NCI-H345 (cell line): Measurements from ENCODE around the gene PTPRQ.

Source experiments
- DNase-seq: peaks from one replicate; lab custom pipeline; 2025; lab: John Stamatoyannopoulos, UW

The PTPRQ gene

DNA sequence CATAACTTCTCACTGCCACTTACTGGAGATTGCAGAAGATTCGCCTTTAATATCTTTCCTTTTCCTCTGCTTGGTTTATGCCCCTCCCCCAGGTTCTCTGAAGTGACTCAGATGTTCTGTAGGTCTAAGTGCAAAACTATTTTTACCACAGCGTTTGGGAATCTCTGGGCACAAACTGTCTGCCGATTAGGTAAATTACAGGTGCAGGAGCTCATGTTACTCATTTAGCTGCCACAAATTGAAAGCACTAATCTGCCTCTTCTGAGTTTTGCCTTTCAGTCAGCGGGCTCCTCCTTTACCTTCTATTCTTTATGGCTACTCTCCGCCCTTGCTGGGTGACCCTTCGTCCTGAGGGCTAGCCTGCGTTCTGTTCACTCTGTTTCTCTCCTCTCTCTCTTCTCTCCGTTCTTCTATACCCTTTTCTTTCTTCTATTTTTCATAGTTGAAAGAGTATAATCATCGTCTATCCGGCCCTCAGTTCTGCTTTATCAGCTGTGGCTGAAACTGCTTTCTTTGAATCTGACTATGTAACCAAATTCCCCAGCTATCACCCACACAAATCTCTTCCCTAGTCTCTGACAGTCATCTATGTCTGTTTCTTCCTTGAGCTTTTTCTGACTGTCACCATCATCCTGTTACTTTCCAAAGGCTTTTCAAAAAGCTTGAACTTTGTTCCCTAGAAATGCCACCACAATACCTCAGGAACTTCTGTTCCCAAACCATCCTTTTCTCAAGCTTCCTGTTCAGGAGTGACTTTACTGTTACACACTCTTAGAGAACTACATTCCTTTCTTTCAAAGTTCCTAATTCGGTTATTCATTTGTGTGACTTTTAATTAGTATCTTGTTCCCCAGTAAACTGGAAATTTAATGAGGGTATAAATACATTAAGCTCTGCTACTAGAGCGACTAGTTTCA lies 259.1 kb downstream of the PTPRQ start:
- DNase-seq, result no peak

DNA sequence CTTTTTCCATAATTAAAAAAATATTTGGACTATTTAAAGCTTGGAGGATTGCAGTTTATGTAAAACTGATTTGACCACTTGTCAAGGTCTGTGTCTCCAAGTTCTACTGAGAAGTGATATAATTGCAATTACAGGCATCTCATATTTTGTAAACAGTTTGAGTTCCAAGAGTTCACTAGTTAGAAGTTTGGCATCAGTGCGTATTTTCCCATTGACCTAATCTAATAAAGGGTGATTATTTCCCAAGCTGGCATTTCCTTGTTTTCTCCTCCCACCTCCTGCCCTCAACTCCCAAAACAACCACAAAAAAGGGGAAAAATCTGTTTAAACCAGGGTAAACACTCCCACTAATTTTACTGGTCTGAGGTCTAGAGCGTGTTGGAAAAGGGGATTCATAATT lies 260.4 kb downstream of the PTPRQ start:
- no peak for DNase-seq

DNA sequence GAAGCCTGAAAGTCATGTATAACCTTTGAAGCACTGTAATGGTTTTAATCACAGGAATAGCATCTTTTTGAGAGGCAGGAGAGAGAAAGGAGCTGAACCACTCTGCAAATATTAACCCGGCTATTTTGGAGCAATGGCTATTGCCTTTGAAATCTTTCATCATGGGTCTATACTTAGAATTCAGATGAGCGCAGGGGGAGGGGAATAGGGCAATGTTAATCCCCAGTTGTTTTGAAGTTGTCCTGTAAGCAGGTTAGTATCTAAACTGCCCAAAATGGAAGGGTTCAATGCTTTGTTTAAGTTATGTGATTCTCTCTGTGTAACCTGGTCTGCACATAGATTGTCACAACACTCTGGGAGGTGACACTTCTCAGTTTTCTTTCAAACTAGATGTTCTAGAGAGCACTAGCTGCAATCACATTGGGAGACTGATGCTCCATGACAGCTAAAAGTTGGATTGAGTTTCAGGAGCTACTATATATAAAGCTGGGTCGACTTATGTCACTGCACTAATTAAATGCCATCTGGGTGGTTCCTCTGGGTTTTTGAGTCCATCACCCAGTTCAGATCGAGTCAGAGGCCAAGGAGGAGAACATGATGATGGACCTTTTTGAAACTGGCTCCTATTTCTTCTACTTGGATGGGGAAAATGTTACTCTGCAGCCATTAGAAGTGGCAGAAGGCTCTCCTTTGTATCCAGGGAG lies 263.2 kb downstream of the PTPRQ start, which contains the start of gene MYF6:
TSS of gene MYF6 (plus strand) at position 509 of the 704 bp plus-strand sequence. CDS start at position 595, 86 bp downstream.
- no peak for DNase-seq

DNA sequence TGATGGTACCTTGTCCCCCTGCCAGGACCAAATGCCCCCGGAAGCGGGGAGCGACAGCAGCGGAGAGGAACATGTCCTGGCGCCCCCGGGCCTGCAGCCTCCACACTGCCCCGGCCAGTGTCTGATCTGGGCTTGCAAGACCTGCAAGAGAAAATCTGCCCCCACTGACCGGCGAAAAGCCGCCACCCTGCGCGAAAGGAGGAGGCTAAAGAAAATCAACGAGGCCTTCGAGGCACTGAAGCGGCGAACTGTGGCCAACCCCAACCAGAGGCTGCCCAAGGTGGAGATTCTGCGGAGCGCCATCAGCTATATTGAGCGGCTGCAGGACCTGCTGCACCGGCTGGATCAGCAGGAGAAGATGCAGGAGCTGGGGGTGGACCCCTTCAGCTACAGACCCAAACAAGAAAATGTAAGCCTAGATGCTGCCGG lies 263.8 kb downstream of the PTPRQ start:
- no peak for DNase-seq

DNA sequence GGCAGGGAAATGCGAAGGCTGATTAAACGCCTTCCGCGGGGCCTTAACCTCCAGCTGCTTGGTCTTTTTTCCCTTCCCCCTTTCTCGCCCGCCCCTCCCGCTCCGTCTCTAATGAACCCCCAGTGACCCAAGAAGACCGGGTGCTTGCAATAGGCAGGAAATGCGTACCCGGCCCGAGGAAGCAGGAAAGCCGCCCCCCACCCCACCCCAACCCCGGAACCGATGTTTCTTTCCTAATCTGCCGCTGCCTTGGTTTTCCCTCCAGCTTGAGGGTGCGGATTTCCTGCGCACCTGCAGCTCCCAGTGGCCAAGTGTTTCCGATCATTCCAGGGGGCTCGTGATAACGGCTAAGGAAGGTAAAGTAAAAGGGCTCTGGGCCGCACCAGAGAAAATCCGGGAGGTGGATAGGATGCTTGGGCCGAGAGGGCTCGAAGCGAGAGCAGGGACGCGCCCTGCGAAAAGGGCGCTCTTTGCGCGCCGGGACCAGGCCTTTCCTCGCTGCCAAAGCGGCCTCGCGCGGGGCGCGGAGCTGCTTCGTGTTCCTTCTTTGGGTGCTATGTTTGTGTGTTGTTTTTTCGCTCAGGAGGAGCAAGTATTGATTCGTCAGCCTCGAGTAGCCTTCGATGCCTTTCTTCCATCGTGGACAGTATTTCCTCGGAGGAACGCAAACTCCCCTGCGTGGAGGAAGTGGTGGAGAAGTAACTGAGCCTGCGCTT lies 264.4 kb downstream of the PTPRQ start:
- DNase-seq, result no peak

DNA sequence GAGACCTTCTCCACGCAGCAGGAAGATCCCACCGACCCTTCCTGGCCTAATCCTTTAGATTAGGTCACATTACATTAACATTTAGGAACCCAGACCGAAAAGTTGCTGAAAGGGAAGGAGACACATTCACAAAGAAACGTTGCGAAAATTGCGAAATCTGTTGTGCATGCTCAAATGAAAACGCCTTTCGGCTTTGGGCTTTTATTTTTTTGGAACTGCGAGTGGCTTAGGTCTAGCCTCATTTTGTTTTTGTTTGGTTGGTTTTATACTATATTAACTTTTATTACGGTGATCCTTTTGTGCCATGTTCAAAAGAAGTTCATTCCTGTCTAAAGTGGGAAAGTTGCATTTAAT lies 264.9 kb downstream of the PTPRQ start:
- no peak for DNase-seq

DNA sequence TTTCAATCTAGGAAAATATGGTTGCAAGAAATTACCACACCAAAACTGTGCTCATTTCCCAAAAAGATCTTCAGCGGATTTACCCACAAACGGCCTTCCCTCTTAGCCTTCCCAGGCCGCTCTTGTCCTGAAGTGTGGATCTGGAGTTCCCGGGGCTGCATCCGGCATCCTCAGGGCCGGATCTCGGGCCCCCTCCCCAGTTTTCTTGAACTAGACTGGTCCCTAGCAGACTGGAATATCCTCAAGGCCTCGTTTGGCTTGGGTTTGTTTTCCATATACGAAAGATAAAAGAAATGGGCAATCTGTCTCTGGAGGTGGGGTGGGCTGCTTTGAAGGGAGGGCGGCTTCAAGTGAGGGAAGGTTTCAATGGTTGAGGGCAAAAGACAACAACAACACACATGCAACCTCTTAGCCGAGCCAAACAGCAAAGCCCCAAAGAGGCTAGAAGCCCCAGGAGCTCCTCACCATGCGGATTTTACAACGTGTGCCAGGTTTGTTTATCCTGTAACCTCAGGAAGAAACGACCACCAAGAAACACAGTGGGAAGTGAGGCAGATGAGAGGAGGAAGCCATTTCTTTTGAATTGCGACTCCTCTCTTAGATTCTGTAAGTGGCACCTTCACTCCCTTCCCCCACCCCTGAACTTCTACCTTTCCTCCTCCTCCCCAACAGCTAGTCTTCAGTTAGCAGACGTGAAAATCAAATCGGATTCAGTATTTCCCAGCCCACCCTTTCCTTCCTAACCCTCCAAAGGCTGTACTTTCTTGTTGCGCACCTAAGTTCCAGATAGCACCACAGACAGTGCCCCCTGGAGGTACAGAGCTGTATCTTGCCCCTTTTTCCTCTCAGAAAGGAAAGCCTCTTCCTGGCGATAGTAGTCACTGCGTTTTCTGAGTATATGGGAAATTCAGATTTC lies 266.0 kb downstream of the PTPRQ start:
- no peak for DNase-seq

DNA sequence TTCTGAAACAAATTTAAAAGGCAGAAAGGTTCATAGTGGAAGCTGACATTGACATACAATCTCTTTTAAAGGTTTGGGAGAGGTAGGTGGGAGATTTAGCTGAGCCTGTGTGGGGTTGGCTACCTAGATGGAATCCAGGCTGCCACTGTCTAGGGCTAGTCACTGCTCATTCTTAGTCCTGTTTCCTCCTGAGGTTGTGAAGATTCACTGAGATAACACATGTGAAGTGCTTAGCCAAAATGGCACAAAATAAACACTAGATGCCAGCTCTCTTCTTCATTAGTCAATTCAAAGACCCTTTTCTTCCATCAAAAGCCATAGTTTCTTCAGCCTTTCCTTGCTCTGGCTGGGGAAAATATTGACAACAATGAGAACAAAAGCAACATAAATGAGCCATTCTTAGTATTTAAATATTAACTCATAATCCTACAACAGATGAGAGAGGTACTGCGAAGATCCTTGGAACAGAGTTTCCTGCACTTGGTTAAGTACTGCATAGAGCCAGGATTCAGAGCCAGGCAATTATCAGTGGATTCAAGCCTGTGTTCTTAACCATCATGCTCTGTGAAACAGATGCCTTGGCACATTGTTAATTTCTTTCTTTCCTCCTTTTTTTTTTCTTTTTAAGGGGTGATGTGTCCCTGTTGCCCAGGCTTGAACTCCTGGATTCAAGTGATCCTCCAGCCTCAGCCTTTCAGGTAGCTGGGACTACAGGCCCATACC lies 266.9 kb downstream of the PTPRQ start:
- no peak for DNase-seq

DNA sequence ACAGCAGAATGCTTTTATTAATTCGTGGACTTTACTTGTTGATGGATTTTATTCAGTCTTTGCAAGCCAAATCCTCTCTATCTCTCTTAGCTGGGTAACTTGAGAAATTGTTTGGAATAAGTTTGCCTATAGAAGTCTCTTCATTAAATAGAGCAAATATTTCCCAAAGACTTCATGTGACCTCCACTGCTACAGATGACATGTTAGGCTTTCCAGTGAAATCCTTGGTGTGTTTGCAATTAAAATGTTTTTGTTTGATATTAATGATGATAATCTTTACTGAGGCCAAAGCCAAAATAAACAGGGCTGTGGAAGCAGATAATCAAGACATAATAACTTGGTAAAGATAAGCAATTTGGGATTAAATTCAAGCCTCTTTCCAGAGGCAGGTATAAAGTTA lies 267.8 kb downstream of the PTPRQ start:
- DNase-seq, result no peak

DNA sequence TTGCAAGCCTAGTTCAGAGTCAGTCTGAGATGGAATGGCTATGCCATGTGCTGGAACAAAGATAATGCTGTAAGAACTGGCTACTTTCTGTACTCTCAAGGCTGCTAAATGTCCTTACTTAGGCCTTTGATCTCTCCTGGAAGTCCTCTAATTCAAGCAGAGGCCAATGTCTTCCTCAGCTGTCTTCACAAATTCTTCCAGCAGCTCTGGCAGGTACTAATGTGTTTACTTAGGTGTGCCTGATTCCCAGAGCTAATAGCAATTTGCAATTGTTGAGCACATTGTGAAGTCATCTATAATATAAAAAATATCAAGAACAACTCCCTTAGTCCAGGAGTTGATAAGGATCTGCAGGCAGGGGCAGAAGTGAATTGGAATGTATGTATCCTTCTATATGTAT lies 268.8 kb downstream of the PTPRQ start:
- no peak for DNase-seq

DNA sequence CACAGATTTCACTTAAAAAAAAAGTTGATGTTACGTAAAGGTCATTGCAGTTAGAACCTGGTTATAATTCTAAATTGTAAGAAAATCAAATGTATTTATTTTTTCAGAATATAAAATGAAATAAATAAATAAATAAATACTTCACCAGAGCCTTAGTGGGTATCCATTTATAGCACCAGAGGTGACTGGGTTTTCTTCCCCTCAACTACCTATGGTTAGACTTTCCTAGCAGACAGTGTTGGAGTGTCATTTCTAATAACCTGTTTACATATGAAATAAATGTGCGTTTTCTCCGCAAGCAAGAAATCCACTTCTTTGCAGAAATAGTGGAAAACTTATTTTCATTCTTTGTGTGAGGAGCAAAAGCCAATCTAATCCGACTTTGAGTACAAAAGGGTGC lies 269.4 kb downstream of the PTPRQ start:
- DNase-seq, result no peak

DNA sequence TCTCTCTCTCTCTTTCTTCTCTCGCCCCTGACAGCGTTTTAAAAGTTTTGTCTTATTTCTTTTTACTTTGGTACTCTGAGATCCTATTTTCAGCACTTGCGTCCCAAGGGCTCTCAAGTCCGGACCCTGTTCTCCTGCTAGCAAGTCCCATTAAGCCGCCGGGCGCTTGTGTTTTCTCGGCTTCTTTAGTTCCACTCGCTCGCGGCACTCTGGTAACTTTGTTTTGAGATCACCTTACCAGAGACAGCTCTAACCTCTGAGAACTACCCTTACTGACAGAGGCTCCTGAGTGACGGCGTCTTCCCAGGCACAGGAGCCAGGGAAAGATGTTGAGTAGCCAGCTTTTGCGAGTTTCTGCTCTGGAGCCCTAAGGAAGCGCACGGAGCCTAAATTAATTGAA lies 270.0 kb downstream of the PTPRQ start:
- no peak for DNase-seq

DNA sequence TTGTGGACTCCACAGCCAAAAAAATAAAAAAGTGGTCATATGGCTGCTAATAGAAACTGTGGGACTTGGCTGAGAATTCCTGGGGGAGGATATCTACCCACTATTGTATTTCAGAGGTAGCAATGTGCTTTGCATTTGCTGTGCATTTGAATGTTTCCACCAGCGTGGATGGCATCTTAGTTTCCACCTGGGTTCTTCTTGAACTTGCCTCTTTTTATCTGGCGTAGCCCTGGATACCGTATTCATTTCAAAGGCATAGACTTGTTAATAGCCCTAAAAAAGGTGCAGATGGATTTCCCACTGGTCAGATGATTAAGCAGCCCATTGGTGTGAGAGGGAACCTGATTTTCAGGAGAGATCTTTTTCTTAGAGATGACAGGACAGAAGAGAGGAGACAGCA lies 270.8 kb downstream of the PTPRQ start:
- no peak for DNase-seq

DNA sequence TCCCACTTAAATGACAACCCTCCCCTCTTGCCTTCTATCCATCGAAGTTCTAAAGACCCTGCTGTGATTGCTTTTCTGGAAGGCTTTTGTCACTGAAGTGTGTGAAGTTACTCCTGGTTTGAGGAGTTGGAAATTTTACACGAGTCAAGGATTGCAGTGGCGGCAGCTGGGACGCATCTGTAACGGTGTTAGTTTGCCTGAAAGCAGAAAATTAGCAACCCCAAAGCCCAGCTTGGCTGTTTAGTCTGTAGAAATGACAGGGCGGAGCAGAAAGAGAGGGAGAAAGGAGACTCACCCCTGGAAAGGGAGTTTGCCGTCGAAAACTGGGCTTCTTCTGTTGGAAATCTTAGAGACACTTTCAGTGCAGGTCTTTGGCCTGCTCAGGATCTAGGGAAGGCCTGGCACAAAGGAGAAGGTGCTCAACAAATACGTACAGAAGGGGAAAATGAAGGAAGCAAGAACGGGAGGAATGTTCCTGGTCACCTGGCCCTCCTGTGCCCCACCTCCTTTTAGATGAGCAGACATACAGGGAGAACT lies 271.7 kb downstream of the PTPRQ start:
- DNase-seq, result no peak

DNA sequence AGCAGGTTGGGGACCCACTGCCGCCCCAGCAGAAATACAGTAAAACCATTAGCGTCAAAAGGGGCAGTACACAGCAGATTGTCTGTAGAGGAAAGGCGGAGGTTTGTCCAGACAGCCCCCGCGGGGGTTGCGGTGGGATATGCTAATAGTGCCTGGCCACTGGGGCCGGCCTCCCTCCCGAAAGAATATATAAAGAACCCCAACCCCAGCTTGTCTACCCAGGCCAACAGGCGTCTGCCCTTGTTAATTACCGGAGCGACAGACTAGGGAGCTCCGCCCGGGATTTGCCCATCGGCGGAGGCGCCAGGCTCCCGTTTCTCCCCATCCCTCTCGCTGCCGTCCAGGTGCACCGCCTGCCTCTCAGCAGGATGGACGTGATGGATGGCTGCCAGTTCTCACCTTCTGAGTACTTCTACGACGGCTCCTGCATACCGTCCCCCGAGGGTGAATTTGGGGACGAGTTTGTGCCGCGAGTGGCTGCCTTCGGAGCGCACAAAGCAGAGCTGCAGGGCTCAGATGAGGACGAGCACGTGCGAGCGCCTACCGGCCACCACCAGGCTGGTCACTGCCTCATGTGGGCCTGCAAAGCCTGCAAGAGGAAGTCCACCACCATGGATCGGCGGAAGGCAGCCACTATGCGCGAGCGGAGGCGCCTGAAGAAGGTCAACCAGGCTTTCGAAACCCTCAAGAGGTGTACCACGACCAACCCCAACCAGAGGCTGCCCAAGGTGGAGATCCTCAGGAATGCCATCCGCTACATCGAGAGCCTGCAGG lies 272.8 kb downstream of the PTPRQ start, which contains the start of gene MYF5:
TSS of gene MYF5 (plus strand) at position 217 of the 774 bp plus-strand sequence. CDS start at position 369, 152 bp downstream.
- DNase-seq, result no peak

DNA sequence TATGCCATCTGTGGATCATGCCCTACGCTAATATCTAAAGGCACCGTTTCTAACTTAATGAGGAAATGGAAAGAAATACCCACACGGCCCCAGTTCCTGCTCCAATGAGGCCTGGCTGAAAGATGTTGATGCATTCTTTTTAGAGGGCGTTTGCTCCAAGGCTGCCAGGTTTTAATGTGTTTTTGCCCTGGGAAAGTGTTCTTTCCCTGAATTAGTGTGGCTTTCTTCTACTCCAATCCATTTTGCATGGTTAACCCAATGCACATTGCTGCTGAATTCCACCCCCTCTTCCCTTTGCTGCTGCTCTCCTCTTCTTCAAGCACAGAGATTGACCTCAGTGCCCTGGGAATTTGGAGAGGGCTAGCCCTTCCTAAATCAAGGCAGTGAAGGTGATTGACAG lies 273.8 kb downstream of the PTPRQ start:
- DNase-seq, result no peak

DNA sequence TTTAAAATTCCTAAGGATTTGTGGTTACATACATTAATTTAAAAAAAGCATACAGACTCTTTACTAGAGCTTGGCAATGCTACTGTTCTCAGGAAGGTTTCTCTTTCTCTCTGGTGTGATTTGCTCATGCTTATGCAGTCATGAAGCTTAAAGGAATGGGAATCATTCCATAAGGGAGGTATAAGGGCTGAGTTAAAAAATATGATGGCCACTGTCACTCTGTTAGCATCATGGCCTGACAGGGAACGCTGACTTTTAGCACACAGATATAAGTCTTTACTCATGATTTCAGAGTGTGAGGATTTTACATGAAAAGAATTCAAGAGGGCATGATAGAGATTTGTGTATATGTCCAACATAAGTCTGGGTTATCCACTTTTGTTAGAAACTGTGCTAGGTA lies 276.5 kb downstream of the PTPRQ start:
- no peak for DNase-seq

DNA sequence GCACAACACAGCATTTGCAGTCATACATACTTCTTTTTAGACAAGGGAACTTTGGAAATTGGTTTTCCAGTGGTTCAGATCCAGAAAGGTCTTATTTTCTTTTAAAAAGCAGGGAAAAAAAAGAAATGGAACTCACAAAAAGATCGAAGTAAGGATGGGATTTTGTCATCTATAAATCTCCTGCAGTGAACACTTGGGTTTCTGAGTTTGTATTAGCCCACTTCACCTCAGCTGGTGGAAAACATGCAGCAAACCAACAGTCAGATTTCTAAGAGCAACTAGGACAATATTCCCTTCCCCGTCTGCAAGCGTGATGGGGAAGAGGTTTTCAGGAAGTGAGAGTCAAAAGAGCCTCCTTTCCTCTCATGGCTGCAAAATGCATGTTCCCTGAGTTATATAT lies 277.3 kb downstream of the PTPRQ start:
- no peak for DNase-seq
